ENCODE data around the gene ROR1. TPM values are rescaled to one million over a fixed set of nuclear protein-coding genes. Genes with fewer than 3 reads are reported as not detected.

Gene ROR1
- total and polyA plus RNA-seq, 2 donors (not counting 3 experiments of a cell fraction or from before 2014, with no cell fraction given), result 2.6 to 3.5 TPM

- Histone ChIP-seq H3K9ac (replicated peaks; ENCODE audit: extremely low read depth, insufficient read depth, low read length) (no peak overlapping the region), H3K4me3 (replicated peaks in 1 of 3; ENCODE audit: insufficient read depth in 1 of 3, low read depth in 1 of 3, low read length in 3 of 3) (no peak overlapping the region), H3K4me2 (ENCODE audit: insufficient read depth, low read length) (no peak overlapping the region), H3K4me1 (ENCODE audit: control insufficient read depth, extremely low read depth, insufficient read depth, low read length) (no peaks in the 10 kb centered on the region), H3K36me3 (ENCODE audit: control insufficient read depth in 2 of 2, extremely low read depth in 1 of 2, insufficient read depth in 2 of 2, low read length in 2 of 2) (no peaks in the 10 kb centered on the region), H3K27ac (ENCODE audit: insufficient read depth, low read depth, low read length) (no peak overlapping the region), H3K27me3 (ENCODE audit: control insufficient read depth in 2 of 2, insufficient read depth in 2 of 2, low read length in 2 of 2) (peaks cover 0 to 5% of the 10 kb centered on the region in 2 experiments), H4K20me1 (replicated peaks; ENCODE audit: control insufficient read depth, extremely low read depth, insufficient read depth, low read length) (no peaks in the 10 kb centered on the region), H3K9me3 (replicated peaks; ENCODE audit: control insufficient read depth, insufficient read depth, low read length) (no peaks in the 10 kb centered on the region), H3K79me2 (ENCODE audit: control insufficient read depth, insufficient read depth, low read length) (no peaks in the 10 kb centered on the region), H2AFZ (ENCODE audit: low read depth, low read length) (no peak overlapping the region), H3K9me1 (replicated peaks; ENCODE audit: control insufficient read depth, extremely low read depth, insufficient read depth, low read length) (no peaks in the 10 kb centered on the region)
- intact Hi-C loops (cut with micrococcal nuclease) (no loop called here), dilution Hi-C loops (cut with MboI; ENCODE audit: extremely low pct_ligation_motif_present, low sequenced_read_pairs) (no loop called here)
- no peak for TF ChIP-seq EZH2 (IDR thresholded peaks at IDR 0.05; ENCODE audit: borderline replicate concordance, low read depth, low read length, severe bottlenecking)
- no peak for TF ChIP-seq FOS (IDR thresholded peaks at IDR 0.05; ENCODE audit: borderline replicate concordance, insufficient read depth, low read length)
- no peak for TF ChIP-seq JUN (IDR thresholded peaks at IDR 0.05; ENCODE audit: borderline replicate concordance, insufficient read depth, insufficient read length, low read depth)
- TF ChIP-seq CTCF (IDR thresholded peaks at IDR 0.05; ENCODE audit: extremely low read depth in 1 of 2, insufficient read depth in 1 of 2, low read depth in 1 of 2, low read length in 2 of 2), result no peak
- TF ChIP-seq MAX (IDR thresholded peaks at IDR 0.05; ENCODE audit: insufficient read depth, insufficient read length), result no peak
- no peak for TF ChIP-seq POLR2AphosphoS5 (IDR thresholded peaks at IDR 0.05; ENCODE audit: insufficient read depth, low read depth, low read length)
- no peak for TF ChIP-seq POLR2A (IDR thresholded peaks at IDR 0.05; ENCODE audit: low read depth, low read length)
- ChIA-PET CTCF (no interaction called here), POLR2A (no interaction called here)
- no peak for FAIRE-seq
- BruUV-seq (replicated peaks), result no TSS peak
- no peak for DNase-seq (ENCODE audit: low read depth, low spot score)
Observed at GRCh38 chr1:64200064-64200463, 426.2 kb downstream of the ROR1 start.

Data from endothelial cell of umbilical vein (primary cell).